NCI-H2196 treated with DMSO at 0.1 percent for 48 hours (cell line): ENCODE results near the gene UQCRQ.
"Not testable (repeated sequence)": the region's sequence is repeated elsewhere in the genome, so short reads cannot be mapped to it uniquely, and the experiment has no call there.

Source experiments
- DNase-seq: peaks from one replicate; lab custom pipeline; 2025; ENCODE audit not compliant: unreplicated experiment; lab: John Stamatoyannopoulos, UW

Gene UQCRQ

DNA sequence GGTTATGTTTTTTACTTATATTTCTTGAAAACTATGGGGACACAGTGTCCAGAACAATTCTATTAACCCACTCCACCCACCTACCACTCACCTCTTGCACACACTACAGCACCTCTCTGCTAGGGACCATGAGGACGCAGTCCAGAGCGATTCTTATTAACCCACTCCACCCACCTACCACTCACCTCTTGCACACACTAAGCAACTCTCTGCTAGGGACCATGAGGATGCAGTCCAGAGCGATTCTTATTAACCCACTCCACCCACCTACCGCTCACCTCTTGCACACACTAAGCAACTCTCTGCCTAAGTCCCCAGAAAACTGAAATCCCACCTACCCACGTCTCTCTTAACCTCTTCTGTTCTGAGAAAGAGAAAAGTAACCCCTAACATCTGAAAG is 33.8 kb upstream of the UQCRQ start:
- DNase-seq: no peak

DNA sequence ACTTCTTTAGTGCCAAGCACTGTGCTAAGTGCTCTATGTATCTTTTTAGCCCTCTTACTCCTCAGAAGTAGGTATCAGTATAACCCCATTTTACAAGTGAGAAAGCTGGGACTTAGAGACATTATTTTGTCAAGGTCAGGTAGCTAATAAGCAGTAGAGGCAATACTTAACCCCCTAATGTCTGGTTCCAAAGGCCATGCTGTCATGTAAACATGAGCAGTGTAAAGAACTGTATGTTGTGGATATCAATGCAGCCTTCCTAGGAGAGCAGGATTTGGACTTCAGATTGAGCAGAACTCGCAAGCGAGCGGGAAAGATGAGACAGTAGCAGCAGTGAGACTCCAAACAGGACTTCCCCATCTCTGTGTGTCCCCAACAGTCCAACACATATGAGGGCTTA is 32.4 kb upstream of the UQCRQ start:
- DNase-seq: no peak

GRCh38 chr5:132836852-132837251 is 29.6 kb upstream of the UQCRQ start:
- no peak for DNase-seq

DNA sequence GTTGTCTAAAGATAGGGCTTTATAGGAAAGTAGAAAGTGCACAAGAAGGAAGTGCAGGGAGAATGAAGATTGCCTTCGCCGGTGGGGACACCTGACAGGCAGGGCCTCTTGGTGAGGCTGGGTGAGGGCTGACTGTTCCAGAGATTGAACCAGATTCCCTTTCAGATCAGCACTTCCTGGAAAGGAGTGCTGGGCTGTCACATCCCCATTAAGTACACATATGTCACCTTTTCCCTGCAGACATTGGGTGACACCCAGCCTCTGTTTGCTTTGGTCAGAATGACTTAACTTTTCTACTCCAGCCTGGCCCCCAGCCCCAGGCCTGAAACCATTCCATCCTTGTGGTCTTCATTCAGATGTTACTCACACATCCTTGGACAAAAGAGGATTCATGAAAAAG is 28.6 kb upstream of the UQCRQ start:
- no peak for DNase-seq

GRCh38 chr5:132838516-132839282 is 27.7 kb upstream of the UQCRQ start:
- DNase-seq: no peak

DNA sequence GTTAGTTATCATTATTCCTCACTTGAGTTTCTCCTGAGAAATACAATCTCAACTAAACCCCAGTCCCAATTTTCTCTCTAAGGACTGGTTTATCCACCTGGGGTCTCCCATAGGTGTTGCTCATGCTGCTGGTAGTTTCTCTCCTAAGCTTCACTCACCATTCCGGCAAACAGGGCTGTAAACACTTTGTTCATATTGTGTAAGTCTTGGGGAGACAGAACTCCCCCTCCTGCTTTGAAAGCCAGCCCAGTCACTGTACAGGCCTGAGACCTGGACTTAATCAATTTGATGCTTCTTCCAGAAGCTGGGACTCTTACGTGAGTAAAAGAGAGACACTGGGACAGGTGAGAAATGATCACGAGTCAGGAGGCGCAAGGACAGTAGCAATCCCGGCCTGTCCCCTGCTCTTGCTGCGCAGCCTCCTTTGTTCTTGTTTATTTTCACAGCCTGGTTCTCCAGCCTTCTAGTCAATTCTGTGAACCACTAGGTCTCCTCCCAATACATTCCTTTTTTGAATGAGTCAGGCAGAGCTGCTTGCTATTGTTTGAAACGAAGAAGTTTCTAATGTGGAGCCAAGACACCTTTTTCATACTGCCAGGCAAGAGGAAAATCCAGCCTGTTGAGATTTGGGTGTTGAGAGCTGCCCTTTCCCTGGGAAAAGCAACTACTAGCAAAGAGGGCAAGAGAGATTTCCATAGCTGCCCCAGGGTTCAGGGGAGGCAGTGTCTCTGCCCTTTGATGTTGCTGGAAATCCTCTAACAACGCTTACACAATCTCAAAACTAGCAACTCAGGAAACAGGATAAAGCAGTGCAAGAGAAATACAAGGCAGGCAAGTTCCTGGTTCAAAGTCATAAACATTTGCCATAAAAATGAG is 26.8 kb upstream of the UQCRQ start:
- DNase-seq: no peak

DNA sequence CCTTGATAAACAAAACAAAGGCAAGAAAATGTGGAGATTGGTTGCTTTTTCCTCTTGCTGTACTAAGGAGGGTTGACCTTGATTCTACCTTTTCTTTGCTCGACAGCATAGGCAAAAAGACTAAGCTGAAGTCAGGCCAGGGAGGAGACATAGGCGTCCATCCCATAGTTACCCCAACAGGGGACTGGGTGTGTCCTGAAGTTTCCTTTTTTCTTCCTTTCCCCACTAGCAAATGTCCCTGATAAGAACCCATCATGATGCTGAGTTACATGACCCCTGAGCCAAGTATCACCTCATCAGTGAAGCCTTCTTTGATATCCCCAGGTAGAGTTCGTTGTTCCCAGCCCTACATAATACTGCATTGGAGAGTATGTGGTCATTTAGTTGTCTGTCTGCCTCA is 26.1 kb upstream of the UQCRQ start:
- no peak for DNase-seq

DNA sequence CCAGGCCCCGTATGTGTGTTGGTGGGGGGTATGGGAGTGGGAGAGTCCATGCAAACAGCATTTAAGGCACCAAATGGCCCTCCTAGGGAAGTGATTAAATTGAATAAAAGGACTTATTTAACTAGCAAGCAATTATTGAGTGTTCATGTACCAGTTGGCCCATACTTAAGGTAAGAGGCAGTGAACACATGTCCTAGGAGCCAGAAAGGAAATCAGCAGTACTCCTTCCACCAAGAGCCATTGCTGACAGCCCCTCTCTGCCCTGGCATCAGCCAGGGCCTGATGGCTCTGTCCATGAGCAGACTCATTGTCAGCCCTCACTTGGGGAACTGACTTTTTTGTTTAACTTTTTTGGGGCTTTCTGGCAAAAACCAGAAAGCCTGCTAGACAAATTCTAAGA is 25.5 kb upstream of the UQCRQ start:
- no peak for DNase-seq

DNA sequence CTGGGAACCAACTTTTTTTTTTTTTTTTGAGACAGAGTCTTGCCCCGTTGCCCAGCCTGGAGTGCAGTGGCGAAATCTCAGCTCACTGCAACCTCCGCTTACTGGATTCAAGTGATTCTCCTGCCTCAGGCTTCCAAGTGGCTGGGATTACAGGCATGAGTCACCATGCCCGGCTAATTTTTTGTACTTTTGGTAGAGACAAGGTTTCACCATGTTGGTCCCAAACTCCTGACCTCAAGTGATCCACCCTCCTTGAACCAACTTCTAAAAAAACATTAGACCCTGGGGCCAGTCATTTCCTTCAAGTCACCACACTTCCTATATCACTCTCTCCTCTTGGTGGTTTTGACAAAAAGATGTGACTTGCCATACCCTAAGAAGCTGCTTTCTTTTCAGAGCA is 25.1 kb upstream of the UQCRQ start:
- no peak for DNase-seq

GRCh38 chr5:132848270-132848669 is 18.2 kb upstream of the UQCRQ start:
- DNase-seq: no peak

DNA sequence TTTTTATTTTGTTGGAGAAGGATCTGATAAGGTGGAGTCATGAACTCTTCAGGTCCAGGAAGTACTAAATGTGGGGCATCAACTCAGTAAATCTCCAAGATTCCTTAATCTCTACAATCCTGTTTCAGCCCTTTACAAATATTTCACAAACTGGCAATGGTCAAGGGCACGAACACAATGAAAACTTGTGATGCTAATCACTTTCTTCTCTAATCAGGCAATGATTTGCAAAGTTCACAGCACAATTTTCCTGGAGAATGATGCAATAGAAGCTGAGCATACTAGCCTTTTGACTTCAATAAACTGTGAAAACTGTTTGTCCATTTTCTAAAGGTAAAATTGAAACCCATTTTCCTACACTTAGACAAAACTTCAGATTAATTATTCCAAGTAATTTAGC is 17.1 kb upstream of the UQCRQ start:
- DNase-seq: no peak

GRCh38 chr5:132850066-132850465 is 16.4 kb upstream of the UQCRQ start:
- no peak for DNase-seq

GRCh38 chr5:132853323-132853722 is 13.1 kb upstream of the UQCRQ start:
- no peak for DNase-seq

- no peak for DNase-seq
Observed at GRCh38 chr5:132853790-132854189, 12.7 kb upstream of the UQCRQ start.

GRCh38 chr5:132854301-132854700 is 12.1 kb upstream of the UQCRQ start:
- no peak for DNase-seq

- not testable (repeated sequence) for DNase-seq
Observed at GRCh38 chr5:132854992-132855391, 11.4 kb upstream of the UQCRQ start.

GRCh38 chr5:132856011-132856410 is 10.4 kb upstream of the UQCRQ start:
- DNase-seq: no peak

GRCh38 chr5:132859889-132860437 is 6.5 kb upstream of the UQCRQ start:
- no peak for DNase-seq

DNA sequence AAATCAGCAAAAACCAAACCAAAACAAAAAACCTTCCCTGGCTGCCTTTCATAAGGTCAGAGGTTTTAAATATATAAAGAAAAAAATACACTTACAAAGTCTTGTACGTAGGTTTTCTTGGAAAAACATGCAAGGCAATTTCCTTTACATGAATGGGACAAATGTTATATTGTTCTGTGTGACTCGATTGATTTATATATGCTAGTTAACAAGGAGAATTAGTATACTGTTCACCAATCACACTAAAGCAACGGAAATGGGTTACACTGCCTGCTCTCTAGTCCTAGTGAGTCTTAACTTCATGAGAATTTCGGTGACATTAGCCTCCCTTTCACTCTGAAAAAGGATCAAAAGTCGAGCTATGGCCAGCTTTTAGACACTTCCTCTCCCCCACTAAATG is 5.7 kb upstream of the UQCRQ start:
- DNase-seq: no peak

GRCh38 chr5:132865668-132866341 is 637 bp upstream of the UQCRQ start:
- no peak for DNase-seq

DNA sequence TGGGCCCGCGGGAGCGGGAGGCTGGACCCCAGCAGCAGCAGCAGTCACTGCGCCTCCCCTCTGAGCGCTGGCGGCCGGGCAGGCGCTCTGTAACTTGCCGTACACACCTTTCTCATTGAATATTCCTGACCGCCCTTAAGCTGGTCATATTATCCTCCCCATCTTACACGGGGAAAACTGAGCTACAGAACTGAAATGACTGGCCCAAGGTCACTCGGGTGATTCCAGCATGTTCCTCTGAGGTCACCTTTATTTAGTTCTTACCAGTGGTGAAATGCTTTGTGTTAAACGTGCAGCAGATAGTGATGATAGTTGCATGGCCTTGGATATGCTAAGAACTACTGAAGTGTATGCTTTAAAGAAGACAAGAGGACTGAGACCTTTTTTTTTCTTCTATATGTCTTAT is 607 bp downstream of the UQCRQ start:
- no peak for DNase-seq

DNA sequence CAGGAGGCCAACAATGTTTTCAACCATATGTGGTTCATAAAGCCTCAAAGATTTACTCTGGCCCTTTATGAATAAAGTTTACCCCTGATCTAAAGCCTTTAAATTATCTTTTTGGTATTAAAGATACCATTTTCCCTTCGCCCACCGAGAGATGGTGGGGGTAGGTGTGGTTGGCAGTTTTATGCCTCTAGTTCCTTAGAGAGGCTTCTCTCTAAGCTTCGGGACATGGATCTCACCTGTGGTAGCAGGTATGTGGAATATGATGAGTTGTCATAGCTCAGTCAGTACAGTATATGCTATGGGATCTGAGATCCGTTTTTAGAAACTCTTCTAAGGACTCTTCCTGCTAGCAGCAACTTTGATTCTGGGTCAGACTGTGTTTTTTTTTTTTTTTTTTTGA is 2.3 kb downstream of the UQCRQ start:
- no peak for DNase-seq
